Smooth muscle cell (in vitro differentiated cells): ENCODE data around the gene LTBP2. TPM values are rescaled to one million over a fixed set of nuclear protein-coding genes. Genes with fewer than 3 reads are reported as not detected.
A peak's percentile ranks its signal among the peaks of the same experiment; 100 is the strongest.

ENCODE experiments used
- DNase-seq: peaks from one replicate; lab custom pipeline; 2025; ENCODE audit not compliant: unreplicated experiment; lab: John Stamatoyannopoulos, UW
- H2AFZ ChIP-seq: fragments of 200-600 bp; sonication (generic); 2 replicates; pipeline ENCODE4 v1.6.0; 2016; ENCODE audit warnings: antibody characterized with exemption, low read depth, mild to moderate bottlenecking
- H3F3A ChIP-seq: fragments of 200-600 bp; sonication (generic); 2 replicates; pipeline ENCODE4 v1.6.0; 2017; ENCODE audit warnings: antibody characterized with exemption, low read depth
- H3K27ac ChIP-seq: fragments of 200-600 bp; sonication (generic); 2 replicates; pipeline ENCODE4 v1.5.1; 2016; ENCODE audit warnings: low read depth, mild to moderate bottlenecking
- H3K27me3 ChIP-seq: fragments of 200-600 bp; sonication (generic); 2 replicates; pipeline ENCODE4 v1.6.1; 2016; ENCODE audit warnings: low read depth, mild to moderate bottlenecking
- H3K36me3 ChIP-seq: fragments of 200-600 bp; sonication (generic); 2 replicates; pipeline ENCODE4 v1.5.1; 2016; ENCODE audit warnings: low read depth
- H3K4me1 ChIP-seq: fragments of 200-600 bp; sonication (generic); 2 replicates; pipeline ENCODE4 v1.5.1; 2016; ENCODE audit warnings: low read depth
- H3K4me2 ChIP-seq: fragments of 200-600 bp; sonication (generic); 2 replicates; pipeline ENCODE4 v1.6.0; 2016; ENCODE audit warnings: mild to moderate bottlenecking
- H3K4me3 ChIP-seq: fragments of 200-600 bp; sonication (generic); 2 replicates; pipeline ENCODE4 v1.5.1; 2016; ENCODE audit warnings: mild to moderate bottlenecking
- H3K79me2 ChIP-seq: fragments of 200-600 bp; sonication (generic); 2 replicates; pipeline ENCODE4 v1.6.0; 2016; ENCODE audit warnings: low read depth, mild to moderate bottlenecking
- H3K9ac ChIP-seq: fragments of 200-600 bp; sonication (generic); 2 replicates; pipeline ENCODE4 v1.6.0; 2016; ENCODE audit warnings: low read depth
- H3K9me3 ChIP-seq: fragments of 200-600 bp; sonication (generic); replicated peaks from 2 replicates; pipeline ENCODE4 v1.5.1; 2016; ENCODE audit warnings: low read depth
- H4K20me1 ChIP-seq: fragments of 200-600 bp; sonication (generic); 2 replicates; pipeline ENCODE4 v1.6.0; 2016; ENCODE audit warnings: low read depth
- CTCF ChIP-seq: fragments of 200-600 bp; sonication (generic); IDR thresholded peaks from 2 replicates; pipeline ENCODE4 v1.5.1; 2017; ENCODE audit warnings: borderline replicate concordance, mild to moderate bottlenecking, antibody characterized with exemption; ENCODE audit not compliant: insufficient read depth, poor library complexity, severe bottlenecking
- WGBS: methylation state at CpG from one replicate; pipeline ENCODE4 v1.1.7; 2016; ENCODE audit warnings: low lambda C conversion rate; 5-methylcytosine and 5-hydroxymethylcytosine counted together
- polyA plus RNA-seq: library from polyadenylated mRNA; unstranded; fragments of >200 nt; fragmentation: Nextera tagmentation; extraction: Ambion mirVana; gene quantifications from 2 replicates; pipeline ENCODE4 v1.2.1, GENCODE V29; 2016
- total RNA-seq: library from RNA; depleted of rRNA; stranded (reverse); fragments of >200 nt; gene quantifications from 2 replicates; pipeline ENCODE4 v1.2.3, GENCODE V29; 2014

LTBP2 gene
- total and polyA plus RNA-seq, 2 experiments from 2014 or later = 90.1 to 108 TPM

DNA sequence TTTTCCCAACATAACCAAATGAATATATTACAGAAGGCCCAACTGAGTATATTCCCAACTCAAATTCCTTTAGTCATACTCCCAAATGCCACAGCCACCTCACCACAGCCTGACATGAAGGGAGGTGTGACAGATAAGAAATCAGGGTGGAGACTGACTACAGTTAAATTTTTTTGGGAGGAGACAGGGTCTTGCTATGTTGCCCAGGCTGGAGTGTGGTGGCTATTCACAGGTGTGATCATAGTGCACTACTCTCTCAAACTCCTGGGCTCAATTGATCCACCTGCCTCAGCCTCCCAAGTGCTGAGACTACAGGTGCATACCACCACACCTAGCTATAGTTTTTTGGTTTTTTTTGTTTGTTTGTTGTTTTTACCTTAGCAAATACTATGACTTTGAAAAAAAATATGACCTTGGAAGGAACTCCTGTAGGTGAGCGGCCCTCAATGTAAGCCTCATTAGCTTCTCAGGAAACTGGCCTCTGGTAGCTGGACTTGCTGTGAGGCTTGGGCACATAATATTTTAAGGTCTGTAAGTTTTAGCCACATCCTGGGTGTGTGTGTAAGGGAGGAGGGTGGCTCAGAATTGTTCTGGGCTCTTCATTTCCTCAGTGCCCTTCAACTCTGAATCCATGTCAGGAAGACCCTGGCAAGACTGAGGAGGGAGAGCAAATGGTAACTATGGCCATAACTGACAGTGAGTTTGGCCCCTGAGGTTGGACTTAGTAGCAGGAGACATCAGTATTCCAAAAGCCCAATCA is 39.1 kb upstream of the LTBP2 start:
- no peaks in the 10 kb centered on the region for H3K79me2 ChIP-seq
- no peak for DNase-seq
- H3K4me1 ChIP-seq = peaks cover 23% of the 10 kb centered on the region
- 94% methylated on average over 1 of the region's 1 CpG for WGBS
- no peak overlapping the region for H2AFZ ChIP-seq
- H3K4me2 ChIP-seq = no peak overlapping the region
- H3K36me3 ChIP-seq = no peaks in the 10 kb centered on the region
- no peaks in the 10 kb centered on the region for H3K9me3 ChIP-seq
- H3K27me3 ChIP-seq = no peaks in the 10 kb centered on the region
- H4K20me1 ChIP-seq = no peaks in the 10 kb centered on the region
- no peak overlapping the region for H3K4me3 ChIP-seq
- TF ChIP-seq CTCF = no peak
- peaks cover 6% of the 10 kb centered on the region for H3F3A ChIP-seq
- no peak overlapping the region for H3K9ac ChIP-seq
- no peak overlapping the region for H3K27ac ChIP-seq

- Histone ChIP-seq H3K9ac (no peak overlapping the region), H3K27me3 (no peaks in the 10 kb centered on the region), H3K27ac (peak overlapping the region; percentile 32), H3K79me2 (no peaks in the 10 kb centered on the region), H3K36me3 (no peaks in the 10 kb centered on the region), H3K4me1 (peaks cover 16% of the 10 kb centered on the region), H2AFZ (no peak overlapping the region), H3K4me2 (peak overlapping the region; percentile 52), H3F3A (peaks cover 1% of the 10 kb centered on the region), H4K20me1 (no peaks in the 10 kb centered on the region), H3K9me3 (no peaks in the 10 kb centered on the region), H3K4me3 (no peak overlapping the region)
- no peak for DNase-seq
- WGBS = 37% methylated on average over 2 of the region's 2 CpGs
- TF ChIP-seq CTCF = no peak
Measured at GRCh38 chr14:74649673-74650072, 37.6 kb upstream of the LTBP2 start.

DNA sequence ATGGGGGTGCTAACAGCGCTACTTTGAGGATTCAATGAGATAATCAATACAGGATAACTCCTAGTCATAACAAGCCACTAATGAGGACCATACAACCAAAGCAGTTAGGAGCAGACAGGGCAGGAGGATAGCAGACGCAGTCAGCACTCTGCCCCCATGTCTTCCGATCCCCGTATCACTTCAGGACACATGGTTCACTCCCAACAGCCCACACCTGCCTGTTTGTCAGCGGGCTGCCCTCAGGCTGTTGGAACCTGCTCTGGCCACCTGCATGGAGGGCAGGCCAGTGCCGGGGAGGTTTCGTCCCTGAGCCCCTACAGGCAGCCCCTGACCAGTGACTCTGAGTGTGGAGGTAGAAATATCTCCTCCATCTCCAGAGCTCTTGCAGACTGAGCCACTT is 37.1 kb upstream of the LTBP2 start:
- Histone ChIP-seq H3K36me3 (no peaks in the 10 kb centered on the region), H3F3A (no peaks in the 10 kb centered on the region), H3K27ac (no peak overlapping the region), H3K27me3 (no peaks in the 10 kb centered on the region), H3K9ac (no peak overlapping the region), H3K4me1 (peaks cover 16% of the 10 kb centered on the region), H3K79me2 (no peaks in the 10 kb centered on the region), H3K4me2 (peak overlapping the region; percentile 52), H3K4me3 (no peak overlapping the region), H3K9me3 (no peaks in the 10 kb centered on the region), H2AFZ (no peak overlapping the region), H4K20me1 (no peaks in the 10 kb centered on the region)
- DNase-seq = no peak
- no peak for TF ChIP-seq CTCF
- 58% methylated on average over 7 of the region's 7 CpGs for WGBS

- Histone ChIP-seq H3K9ac (no peak overlapping the region), H4K20me1 (no peaks in the 10 kb centered on the region), H3K9me3 (no peaks in the 10 kb centered on the region), H3K4me3 (no peak overlapping the region), H3K4me1 (peaks cover 16% of the 10 kb centered on the region), H3K36me3 (no peaks in the 10 kb centered on the region), H3F3A (no peaks in the 10 kb centered on the region), H2AFZ (no peak overlapping the region), H3K4me2 (peak overlapping the region; percentile 64), H3K27me3 (no peaks in the 10 kb centered on the region), H3K79me2 (no peaks in the 10 kb centered on the region), H3K27ac (no peak overlapping the region)
- 75% methylated on average over 7 of the region's 7 CpGs for WGBS
- no peak for TF ChIP-seq CTCF
- DNase-seq = no peak
Measured at GRCh38 chr14:74648601-74649000, 36.6 kb upstream of the LTBP2 start.
